PFSK-1 (cell line): Measurements from ENCODE around the gene KCNJ14.

Experiments
- FOXP2 ChIP-seq: optimal IDR thresholded peaks from 2 replicates; pipeline ENCODE3; 2011; ENCODE audit warnings: borderline replicate concordance, control low read depth, inconsistent platforms; ENCODE audit not compliant: insufficient read depth; ENCODE audit errors: extremely low read length, extremely low read depth
- POLR2AphosphoS5 ChIP-seq: IDR thresholded peaks from 2 replicates; pipeline ENCODE4 v1.6.1; 2012; ENCODE audit warnings: low read depth, mild to moderate bottlenecking, control low read depth, low read length, moderate library complexity
- SIN3A ChIP-seq: IDR thresholded peaks from 2 replicates; pipeline ENCODE4 v1.6.1; 2012; ENCODE audit warnings: mild to moderate bottlenecking, low read length, moderate library complexity, borderline replicate concordance; ENCODE audit not compliant: insufficient read depth
- TAF1 ChIP-seq: IDR thresholded peaks from 2 replicates; pipeline ENCODE4 v1.6.1; 2012; ENCODE audit warnings: low read length, control low read depth, borderline replicate concordance; ENCODE audit not compliant: insufficient read depth
- TF ChIP-seq, protein P1 (sequence below), 2 experiments: IDR thresholded peaks; 2 replicates each; pipeline versions ENCODE4 v1.6.1 to v1.8.0; 2011 to 2012; ENCODE audit warnings: low read depth in 2 of 2, low read length in 2 of 2, control low read depth in 1 of 2, inconsistent platforms in 1 of 2, mild to moderate bottlenecking in 1 of 2, moderate library complexity in 1 of 2; ENCODE audit not compliant: insufficient read depth in 1 of 2

KCNJ14 gene

GRCh38 chr19:48441360-48442050 is 13.9 kb upstream of the KCNJ14 start:
- TF ChIP-seq SIN3A (no peak), POLR2AphosphoS5 (no peak), TAF1 (no peak), FOXP2 (no peak)
- TF ChIP-seq, protein P1, sequence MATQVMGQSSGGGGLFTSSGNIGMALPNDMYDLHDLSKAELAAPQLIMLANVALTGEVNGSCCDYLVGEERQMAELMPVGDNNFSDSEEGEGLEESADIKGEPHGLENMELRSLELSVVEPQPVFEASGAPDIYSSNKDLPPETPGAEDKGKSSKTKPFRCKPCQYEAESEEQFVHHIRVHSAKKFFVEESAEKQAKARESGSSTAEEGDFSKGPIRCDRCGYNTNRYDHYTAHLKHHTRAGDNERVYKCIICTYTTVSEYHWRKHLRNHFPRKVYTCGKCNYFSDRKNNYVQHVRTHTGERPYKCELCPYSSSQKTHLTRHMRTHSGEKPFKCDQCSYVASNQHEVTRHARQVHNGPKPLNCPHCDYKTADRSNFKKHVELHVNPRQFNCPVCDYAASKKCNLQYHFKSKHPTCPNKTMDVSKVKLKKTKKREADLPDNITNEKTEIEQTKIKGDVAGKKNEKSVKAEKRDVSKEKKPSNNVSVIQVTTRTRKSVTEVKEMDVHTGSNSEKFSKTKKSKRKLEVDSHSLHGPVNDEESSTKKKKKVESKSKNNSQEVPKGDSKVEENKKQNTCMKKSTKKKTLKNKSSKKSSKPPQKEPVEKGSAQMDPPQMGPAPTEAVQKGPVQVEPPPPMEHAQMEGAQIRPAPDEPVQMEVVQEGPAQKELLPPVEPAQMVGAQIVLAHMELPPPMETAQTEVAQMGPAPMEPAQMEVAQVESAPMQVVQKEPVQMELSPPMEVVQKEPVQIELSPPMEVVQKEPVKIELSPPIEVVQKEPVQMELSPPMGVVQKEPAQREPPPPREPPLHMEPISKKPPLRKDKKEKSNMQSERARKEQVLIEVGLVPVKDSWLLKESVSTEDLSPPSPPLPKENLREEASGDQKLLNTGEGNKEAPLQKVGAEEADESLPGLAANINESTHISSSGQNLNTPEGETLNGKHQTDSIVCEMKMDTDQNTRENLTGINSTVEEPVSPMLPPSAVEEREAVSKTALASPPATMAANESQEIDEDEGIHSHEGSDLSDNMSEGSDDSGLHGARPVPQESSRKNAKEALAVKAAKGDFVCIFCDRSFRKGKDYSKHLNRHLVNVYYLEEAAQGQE (IDR thresholded peaks at IDR 0.05; ENCODE audit: insufficient read depth in 1 of 2, low read depth in 2 of 2, low read length in 2 of 2), result no peak

DNA sequence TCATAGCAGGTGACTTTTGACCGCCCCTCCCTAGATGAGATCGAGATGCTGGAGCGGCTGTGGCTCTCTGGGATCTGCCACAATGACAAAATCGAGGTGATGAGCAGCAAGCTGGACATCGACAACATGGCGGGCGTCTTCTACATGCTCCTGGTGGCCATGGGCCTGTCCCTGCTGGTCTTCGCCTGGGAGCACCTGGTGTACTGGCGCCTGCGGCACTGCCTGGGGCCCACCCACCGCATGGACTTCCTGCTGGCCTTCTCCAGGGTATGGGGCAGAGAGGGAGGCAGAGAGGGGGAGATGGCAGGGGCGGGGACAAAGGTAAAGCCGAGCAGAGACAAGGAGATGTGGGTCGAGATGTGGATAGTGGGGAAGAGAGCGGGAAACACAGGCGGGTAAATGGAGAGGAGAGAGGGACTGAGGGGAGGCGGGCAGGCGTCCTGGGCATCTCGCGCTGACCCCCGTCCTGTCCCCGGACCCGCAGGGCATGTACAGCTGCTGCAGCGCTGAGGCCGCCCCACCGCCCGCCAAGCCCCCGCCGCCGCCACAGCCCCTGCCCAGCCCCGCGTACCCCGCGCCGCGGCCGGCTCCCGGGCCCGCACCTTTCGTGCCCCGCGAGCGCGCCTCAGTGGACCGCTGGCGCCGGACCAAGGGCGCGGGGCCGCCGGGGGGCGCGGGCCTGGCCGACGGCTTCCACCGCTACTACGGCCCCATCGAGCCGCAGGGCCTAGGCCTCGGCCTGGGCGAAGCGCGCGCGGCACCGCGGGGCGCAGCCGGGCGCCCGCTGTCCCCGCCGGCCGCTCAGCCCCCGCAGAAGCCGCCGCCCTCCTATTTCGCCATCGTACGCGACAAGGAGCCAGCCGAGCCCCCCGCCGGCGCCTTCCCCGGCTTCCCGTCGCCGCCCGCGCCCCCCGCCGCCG is 13.0 kb upstream of the KCNJ14 start:
- no peak for TF ChIP-seq SIN3A
- TF ChIP-seq POLR2AphosphoS5, result no peak
- TF ChIP-seq, protein P1 (IDR thresholded peaks at IDR 0.05; ENCODE audit: insufficient read depth in 1 of 2, low read depth in 2 of 2, low read length in 2 of 2), result no peak
- TF ChIP-seq TAF1, result no peak
- TF ChIP-seq FOXP2, result no peak

GRCh38 chr19:48443256-48443655 is 12.1 kb upstream of the KCNJ14 start:
- TF ChIP-seq TAF1, result no peak
- no peak for TF ChIP-seq FOXP2
- TF ChIP-seq SIN3A, result no peak
- TF ChIP-seq, protein P1 (IDR thresholded peaks at IDR 0.05; ENCODE audit: insufficient read depth in 1 of 2, low read depth in 2 of 2, low read length in 2 of 2), result no peak
- TF ChIP-seq POLR2AphosphoS5, result no peak

- TF ChIP-seq, protein P1 (IDR thresholded peaks at IDR 0.05; ENCODE audit: insufficient read depth in 1 of 2, low read depth in 2 of 2, low read length in 2 of 2), result no peak
- TF ChIP-seq TAF1, result no peak
Measured at GRCh38 chr19:48443731-48444128, 11.6 kb upstream of the KCNJ14 start.
